Left lung (tissue), 10 donors: ENCODE results near the gene ADAMTSL5. TPM values are rescaled to one million over a fixed set of nuclear protein-coding genes. Genes with fewer than 3 reads are reported as not detected.
"Not testable (repeated sequence)": the region's sequence is repeated elsewhere in the genome, so short reads cannot be mapped to it uniquely, and the experiment has no call there.

Experiments
- ATAC-seq: fragments of 200-7000 bp; cut with Tn5 transposase; one replicate; pipeline ENCODE4 v1.9.1; 2020; ENCODE audit warnings: moderate library complexity
- DNase-seq, 4 donors: peaks; one replicate each; pipeline ENCODE4 v3.0.0-alpha.2; 2013 to 2020
- H3K27ac ChIP-seq, 2 donors: fragments of 200-600 bp; sonication (generic) in 1 of 2; one replicate each; pipeline versions ENCODE4 v1.5.0 to v1.8.0; 2020 to 2021
- H3K27me3 ChIP-seq, 2 donors: fragments of 200-600 bp; sonication (generic) in 1 of 2; one replicate each; pipeline versions ENCODE4 v1.5.0 to v1.8.0; 2020 to 2021
- H3K36me3 ChIP-seq, 2 donors: fragments of 200-600 bp; sonication (generic) in 1 of 2; one replicate each; pipeline versions ENCODE4 v1.5.0 to v1.8.0; 2020 to 2021
- H3K4me1 ChIP-seq, 2 donors: fragments of 200-600 bp; one replicate each; pipeline ENCODE4 v1.8.0; 2021
- H3K4me3 ChIP-seq, 2 donors: fragments of 200-600 bp; sonication (generic) in 1 of 2; one replicate each; pipeline versions ENCODE4 v1.5.0 to v1.8.0; 2020 to 2021; ENCODE audit warnings: mild to moderate bottlenecking in 1 of 2
- H3K9me3 ChIP-seq, 2 donors: fragments of 200-600 bp; sonication (generic) in 1 of 2; one replicate each; pipeline versions ENCODE4 v1.5.0 to v1.8.0; 2020 to 2021
- CTCF ChIP-seq, 2 donors: fragments of 200-600 bp; sonication (generic) in 1 of 2; IDR thresholded peaks; one replicate each; pipeline versions ENCODE4 v1.5.0 to v1.8.0; 2021; ENCODE audit warnings: antibody characterized with exemption in 2 of 2
- intact Hi-C, 2 donors: fragments of 100-400 bp; cut with DNase I; formaldehyde crosslinking; loops; one replicate each; pipeline versions ENCODE4 v1.11.2 to v1.14.2; 2022
- polyA plus RNA-seq, 6 donors: library from polyadenylated mRNA; unstranded; fragments of 120-200 nt; gene quantifications; one replicate each; pipeline ENCODE4 v1.2.1, GENCODE V29; 2013; ENCODE audit not compliant: insufficient read length in 6 of 6
- total RNA-seq, 2 donors: library from RNA; stranded (reverse); fragmentation: NEBNext Ultra II Directional; extraction: Animal tissue kit (Norgen Biotek cat#: 25700); gene quantifications; one replicate each; pipeline ENCODE4 v1.2.1, GENCODE V29; 2021
- donor health status: DM: no; HTN: yes; CAD: no.
- donor health status: DM: no; HTN: no; CAD: no.

The ADAMTSL5 gene
- total and polyA plus RNA-seq, 8 donors: 0.32 to 5.3 (median 0.60) TPM

GRCh38 chr19:1522061-1522460 is 9.2 kb upstream of the ADAMTSL5 start:
- H3K27me3 ChIP-seq: peaks cover 29 to 94% of the 10 kb centered on the region in 2 donors
- TF ChIP-seq CTCF (IDR thresholded peaks at IDR 0.05): no peak
- ATAC-seq: no peak
- H3K27ac ChIP-seq: no peak overlapping the region
- H3K4me1 ChIP-seq: peaks cover 0 to 6% of the 10 kb centered on the region in 2 donors
- intact Hi-C loops: no loop called here
- H3K4me3 ChIP-seq: no peak overlapping the region
- DNase-seq: no peak
- no peaks in the 10 kb centered on the region for H3K36me3 ChIP-seq
- H3K9me3 ChIP-seq: no peaks in the 10 kb centered on the region

- no peak for TF ChIP-seq CTCF (IDR thresholded peaks at IDR 0.05)
- peak in 1 of 4 donors; percentile 37 for DNase-seq
- Histone ChIP-seq H3K4me1 (peaks cover 0 to 6% of the 10 kb centered on the region in 2 donors), H3K36me3 (no peaks in the 10 kb centered on the region), H3K9me3 (no peaks in the 10 kb centered on the region), H3K4me3 (no peak overlapping the region), H3K27ac (no peak overlapping the region), H3K27me3 (peaks cover 29 to 94% of the 10 kb centered on the region in 2 donors)
- intact Hi-C loops: no loop called here
- no peak for ATAC-seq
Observed at GRCh38 chr19:1521636-1522035, 8.8 kb upstream of the ADAMTSL5 start.

GRCh38 chr19:1520203-1520780 is 7.5 kb upstream of the ADAMTSL5 start:
- DNase-seq (no peak), ATAC-seq (no peak)
- Histone ChIP-seq H3K36me3 (no peaks in the 10 kb centered on the region), H3K4me3 (no peak overlapping the region), H3K9me3 (no peaks in the 10 kb centered on the region), H3K4me1 (peaks cover 0 to 6% of the 10 kb centered on the region in 2 donors), H3K27me3 (peaks cover 27 to 94% of the 10 kb centered on the region in 2 donors), H3K27ac (no peak overlapping the region)
- intact Hi-C loops: no loop called here
- no peak for TF ChIP-seq CTCF (IDR thresholded peaks at IDR 0.05)

GRCh38 chr19:1519802-1520201 is 7.0 kb upstream of the ADAMTSL5 start:
- peaks cover 22 to 94% of the 10 kb centered on the region in 2 donors for H3K27me3 ChIP-seq
- ATAC-seq, H3K36me3 ChIP-seq, H3K4me1 ChIP-seq, intact Hi-C loops, H3K9me3 ChIP-seq, DNase-seq, H3K4me3 ChIP-seq, H3K27ac ChIP-seq: not testable (repeated sequence)

- no peaks in the 10 kb centered on the region for H3K9me3 ChIP-seq
- no peak for DNase-seq
- no peak overlapping the region for H3K4me3 ChIP-seq
- intact Hi-C loops: no loop called here
- ATAC-seq: no peak
- TF ChIP-seq CTCF (IDR thresholded peaks at IDR 0.05): no peak
- H3K27ac ChIP-seq: no peak overlapping the region
- peaks cover 3% of the 10 kb centered on the region in 2 donors for H3K4me1 ChIP-seq
- no peaks in the 10 kb centered on the region for H3K36me3 ChIP-seq
- H3K27me3 ChIP-seq: peaks cover 11 to 94% of the 10 kb centered on the region in 2 donors
Observed at GRCh38 chr19:1518471-1518870, 5.7 kb upstream of the ADAMTSL5 start.

GRCh38 chr19:1516395-1516753 is 3.6 kb upstream of the ADAMTSL5 start:
- peaks cover 7 to 14% of the 10 kb centered on the region in 2 donors for H3K4me1 ChIP-seq
- H3K27ac ChIP-seq: no peak overlapping the region
- H3K4me3 ChIP-seq: no peak overlapping the region
- intact Hi-C loops: no loop called here
- H3K36me3 ChIP-seq: no peaks in the 10 kb centered on the region
- TF ChIP-seq CTCF (IDR thresholded peaks at IDR 0.05): no peak
- peaks cover 12 to 94% of the 10 kb centered on the region in 2 donors for H3K27me3 ChIP-seq
- ATAC-seq: no peak
- no peaks in the 10 kb centered on the region for H3K9me3 ChIP-seq
- no peak for DNase-seq
